T-helper 1 cell treated with Interleukin-12 subunit alpha and Interleukin-12 subunit beta and Interleukin-4 antibody, amounts not matched to agents 30 ng/mL and 1 ng/mL, for 36 hours (primary cell): Measurements from ENCODE around the gene MYO3B. TPM values are rescaled to one million over a fixed set of nuclear protein-coding genes. Genes with fewer than 3 reads are reported as not detected.
"Not testable (repeated sequence)": the region's sequence is repeated elsewhere in the genome, so short reads cannot be mapped to it uniquely, and the experiment has no call there.

Experiments
- intact Hi-C: fragments of 100-400 bp; cut with micrococcal nuclease; formaldehyde crosslinking; loops from one replicate; pipeline ENCODE4 v1.15.1; 2024
- total RNA-seq: library from RNA; stranded (reverse); gene quantifications from 2 replicates; pipeline ENCODE4 v1.2.3, GENCODE V29; 2022

MYO3B gene
- total RNA-seq, 1 donor from 2014 or later, result 0.78 TPM

DNA sequence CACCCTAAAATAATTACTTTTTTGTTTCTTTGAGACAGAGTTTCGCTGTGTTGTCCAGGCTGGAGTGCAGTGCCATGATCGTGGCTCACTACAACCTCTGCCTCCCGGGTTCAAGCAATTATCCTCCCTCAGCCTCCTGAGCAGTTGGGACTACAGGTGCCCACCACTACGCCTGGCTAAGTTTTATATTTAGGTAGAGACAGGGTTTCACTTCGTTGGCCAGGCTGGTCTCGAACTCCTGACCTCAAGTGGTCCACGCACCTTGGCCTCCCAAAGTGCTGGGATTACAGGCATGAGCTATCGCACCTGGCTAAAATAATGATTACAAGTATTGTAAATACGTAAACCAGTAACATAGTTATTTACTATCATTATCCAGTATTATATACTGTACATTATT, 279.8 kb downstream of the MYO3B start:
- intact Hi-C loops, result no loop called here

GRCh38 chr2:170461889-170462288, 283.9 kb downstream of the MYO3B start:
- intact Hi-C loops, result no loop called here

- intact Hi-C loops, result no loop called here
Observed at GRCh38 chr2:170462433-170463205, 284.7 kb downstream of the MYO3B start.

DNA sequence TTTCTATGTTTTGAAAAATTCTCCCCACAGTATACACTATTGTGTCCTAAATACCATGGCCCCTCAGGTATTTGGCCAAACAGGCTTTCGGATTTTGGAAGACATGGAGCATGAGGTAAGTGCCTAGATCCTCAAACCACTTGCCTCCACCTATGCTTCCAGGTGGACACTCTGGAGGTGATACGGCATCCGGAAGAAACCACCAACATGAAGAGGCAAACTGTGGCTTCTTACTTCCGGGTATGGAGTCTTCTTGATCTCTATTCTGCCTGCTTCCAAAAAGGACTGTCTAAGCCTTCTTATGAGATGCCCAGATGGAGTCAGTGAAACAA, 285.2 kb downstream of the MYO3B start:
- intact Hi-C loops, result no loop called here

DNA sequence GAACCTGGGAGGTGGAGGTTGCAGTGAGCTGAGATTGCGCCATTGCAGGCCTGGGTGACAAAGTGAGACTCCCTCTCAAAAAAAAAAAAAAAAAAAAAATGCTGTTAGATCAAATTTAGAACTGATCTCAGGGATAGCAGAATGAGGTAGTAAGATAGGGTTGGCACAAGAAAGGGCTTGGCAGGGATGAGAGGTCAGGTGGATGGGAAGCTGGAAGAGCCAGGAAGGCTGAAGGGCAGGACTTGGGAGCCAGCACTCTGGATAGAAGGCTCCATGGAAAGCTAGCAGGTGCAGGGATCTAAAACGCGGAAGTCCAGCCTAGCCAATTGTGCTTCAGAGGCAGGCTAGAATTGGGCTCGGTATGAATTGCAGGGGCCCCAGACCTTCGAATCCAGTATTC, 286.3 kb downstream of the MYO3B start:
- intact Hi-C loops, result no loop called here

GRCh38 chr2:170465241-170465640, 287.3 kb downstream of the MYO3B start:
- intact Hi-C loops, result no loop called here

GRCh38 chr2:170466632-170467031, 288.7 kb downstream of the MYO3B start:
- intact Hi-C loops, result no loop called here

DNA sequence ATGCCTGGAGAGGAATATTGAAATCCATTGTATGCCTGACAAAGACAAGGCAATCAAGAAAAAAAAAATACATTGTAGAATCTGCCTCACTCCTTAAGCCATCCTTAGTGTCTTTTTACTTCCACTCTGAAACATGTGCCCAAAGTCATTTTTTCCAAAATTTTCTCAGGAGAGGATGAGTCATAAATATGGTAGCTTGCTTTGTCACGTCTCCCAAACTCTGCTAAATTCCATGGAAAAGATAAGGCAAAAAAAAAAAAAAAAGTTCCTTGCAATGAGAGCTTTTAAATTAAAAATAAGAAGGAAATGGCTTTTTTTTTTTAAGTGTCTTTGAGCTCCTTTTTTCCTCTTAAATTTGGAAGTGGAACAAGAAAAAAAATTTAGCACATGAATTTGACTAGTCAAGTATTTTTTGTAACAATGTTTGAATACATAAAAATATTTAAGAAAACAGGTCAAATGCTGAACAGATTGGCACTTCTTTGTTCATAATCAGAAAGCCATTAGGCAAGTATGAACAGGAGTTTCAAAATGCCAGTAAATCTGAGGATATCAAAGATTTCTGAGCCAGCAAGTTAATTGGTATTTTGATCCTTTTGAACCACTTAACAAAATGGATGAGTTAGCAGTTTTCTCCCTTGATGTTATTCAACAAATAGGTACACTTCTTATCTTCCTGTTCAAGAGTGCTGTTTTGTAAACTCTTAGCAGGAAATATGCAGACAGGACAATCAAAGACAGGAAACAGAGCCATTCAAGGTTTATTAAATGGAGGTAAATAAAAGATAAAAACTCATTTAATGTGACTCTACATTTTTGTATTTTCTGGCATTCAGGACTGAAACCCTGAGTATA, 289.8 kb downstream of the MYO3B start:
- intact Hi-C loops, result no loop called here

DNA sequence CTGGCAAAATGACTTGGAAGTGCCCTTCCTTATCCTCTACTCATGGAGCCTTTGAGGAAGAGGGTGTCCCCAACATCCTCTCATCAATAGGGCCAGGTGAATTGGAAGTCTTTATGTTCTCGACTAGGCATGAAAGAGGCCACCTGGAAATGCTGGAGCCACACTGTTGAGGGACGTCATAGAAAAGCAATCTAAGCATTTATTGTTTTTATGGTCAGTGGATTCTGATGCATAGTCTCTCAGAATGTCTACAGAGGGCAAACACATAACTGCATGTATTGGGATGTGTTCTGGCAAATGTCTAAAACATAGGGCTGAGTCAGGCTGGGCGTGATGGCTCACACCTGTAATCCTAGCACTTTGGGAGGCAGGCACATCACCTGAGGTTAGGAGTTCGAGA, 290.6 kb downstream of the MYO3B start:
- intact Hi-C loops, result no loop called here

DNA sequence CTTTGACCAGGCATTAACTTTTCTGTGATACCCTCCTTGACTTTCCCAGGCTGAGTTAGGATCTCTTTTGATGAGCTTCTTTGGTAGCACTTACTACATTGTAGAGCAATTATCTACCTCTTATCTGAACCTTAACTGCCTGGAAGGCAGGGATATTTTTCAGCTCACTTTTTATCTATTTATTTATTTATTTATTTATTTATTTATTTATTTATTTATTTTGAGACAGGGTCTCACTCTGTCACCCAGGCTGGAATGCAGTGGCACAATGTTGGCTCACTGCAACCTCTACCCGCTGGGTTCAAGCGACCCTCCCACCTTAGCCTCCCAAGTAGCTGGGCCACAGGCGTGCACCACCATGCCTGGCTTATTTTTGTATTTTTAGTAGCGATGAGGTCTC, 294.6 kb downstream of the MYO3B start:
- intact Hi-C loops, result not testable (repeated sequence)

DNA sequence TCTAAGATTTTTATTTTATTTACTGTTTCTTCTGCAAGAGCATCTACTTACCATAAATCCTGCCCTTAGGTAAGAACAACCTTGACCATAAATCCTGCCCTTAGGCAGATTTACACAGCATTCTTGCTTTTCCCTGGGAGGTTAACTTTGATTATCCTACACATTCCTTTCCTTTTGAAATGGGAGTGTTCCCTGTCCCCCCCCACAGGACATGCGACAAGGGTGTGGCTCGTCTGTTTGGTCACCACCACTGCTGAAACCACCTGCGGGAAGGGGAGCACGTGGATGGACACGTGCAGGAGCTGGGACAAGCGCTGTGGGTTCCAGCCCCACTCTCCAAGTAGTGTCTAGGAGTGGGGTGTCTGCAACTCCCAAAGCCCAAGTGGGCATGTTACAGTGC, 297.9 kb downstream of the MYO3B start:
- intact Hi-C loops, result no loop called here

- intact Hi-C loops, result no loop called here
Observed at GRCh38 chr2:170477630-170478029, 299.7 kb downstream of the MYO3B start.

DNA sequence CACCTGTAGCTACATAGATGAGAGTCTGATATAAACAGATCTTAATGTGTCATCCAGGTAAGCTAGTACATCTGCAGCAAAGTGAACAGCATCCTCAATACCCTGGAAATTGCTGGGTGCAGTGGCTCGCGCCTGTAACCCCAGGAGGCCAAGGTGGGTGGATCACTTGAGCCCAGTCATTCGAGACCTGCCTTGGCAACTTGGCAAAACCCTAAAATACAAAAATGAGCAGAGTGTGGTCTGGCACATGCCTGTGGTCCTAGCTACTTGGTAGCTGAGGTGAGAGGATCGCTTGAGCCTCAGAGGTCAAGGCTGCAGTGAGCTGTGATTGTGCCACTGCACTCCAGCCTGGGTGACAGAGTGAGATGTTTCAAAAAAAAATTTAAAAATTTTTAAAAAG, 303.3 kb downstream of the MYO3B start:
- intact Hi-C loops, result no loop called here

GRCh38 chr2:170484552-170484951, 306.6 kb downstream of the MYO3B start:
- intact Hi-C loops, result no loop called here

GRCh38 chr2:170485254-170486026, 307.5 kb downstream of the MYO3B start:
- intact Hi-C loops, result loop anchor here (1.0 kb wide), 1 partner anchor 327 kb away; no protein-coding TSS in a partner anchor

GRCh38 chr2:170486730-170487129, 308.8 kb downstream of the MYO3B start:
- intact Hi-C loops, result loop anchor here (1.0 kb wide), 1 partner anchor 326 kb away; no protein-coding TSS in a partner anchor

GRCh38 chr2:170488807-170489206, 310.9 kb downstream of the MYO3B start:
- intact Hi-C loops, result no loop called here

- intact Hi-C loops, result no loop called here
Observed at GRCh38 chr2:170492010-170492409, 314.1 kb downstream of the MYO3B start.

- intact Hi-C loops, result no loop called here
Observed at GRCh38 chr2:170493426-170494097, 315.6 kb downstream of the MYO3B start.

DNA sequence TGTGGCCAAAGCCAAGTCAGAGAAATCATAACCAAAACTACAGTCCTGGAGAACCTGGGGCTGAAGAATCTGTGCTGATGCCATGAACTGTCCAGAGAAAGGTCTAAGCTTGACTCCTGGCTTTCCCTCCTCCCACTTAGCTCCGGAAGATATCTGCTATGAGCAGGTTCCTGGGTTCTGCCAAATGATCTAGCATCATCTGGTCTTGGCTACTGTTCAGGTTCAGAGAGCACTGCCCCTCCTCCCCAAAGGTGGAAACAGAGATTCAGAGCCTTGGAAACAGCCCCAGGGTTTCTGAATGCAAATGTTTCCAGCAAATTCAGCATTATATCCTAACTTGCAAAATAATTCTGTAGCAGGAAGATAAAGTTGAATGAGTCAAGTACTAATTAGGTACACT, 317.9 kb downstream of the MYO3B start:
- intact Hi-C loops, result no loop called here

GRCh38 chr2:170498619-170499018, 320.7 kb downstream of the MYO3B start:
- intact Hi-C loops, result loop anchor here (1.0 kb wide), 1 partner anchor 10 kb away; no protein-coding TSS in a partner anchor
